Muscle of back (tissue), 11 donors: ENCODE measurements around the gene NCK2. TPM values are rescaled to one million over a fixed set of nuclear protein-coding genes. Genes with fewer than 3 reads are reported as not detected.

Source experiments
- DNase-seq, 3 donors: peaks; one replicate each; pipeline versions ENCODE4 v3.0.0 to v3.0.0-alpha.2; 2013
- polyA plus RNA-seq, 10 donors: library from polyadenylated mRNA; unstranded; fragments of 120-200 nt; gene quantifications; one replicate each; pipeline ENCODE4 v1.2.1, GENCODE V29; 2013; ENCODE audit not compliant: insufficient read length in 10 of 10

Gene NCK2
- polyA plus RNA-seq, 10 donors: 60.1 to 90.4 (median 69.6) TPM

DNA sequence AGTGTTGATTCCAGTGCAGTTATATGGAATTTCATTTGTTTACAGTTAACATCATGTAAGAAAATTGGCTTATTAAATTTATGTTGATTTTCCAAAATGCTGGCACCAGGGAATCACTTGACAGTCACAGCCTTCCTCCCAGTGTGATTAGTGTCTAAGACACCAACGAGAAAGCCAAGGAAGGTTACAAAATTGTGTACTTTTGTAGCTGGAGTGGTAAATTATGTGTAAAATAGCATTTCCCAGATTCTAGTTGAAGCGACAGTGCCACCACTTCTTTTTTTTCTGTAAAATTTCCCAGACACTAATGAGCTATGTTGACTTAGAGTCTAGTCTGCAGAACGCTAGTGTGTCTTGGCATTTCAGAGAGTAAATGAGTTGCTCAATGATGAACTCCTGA is 101.3 kb downstream of the NCK2 start:
- no peak for DNase-seq

DNA sequence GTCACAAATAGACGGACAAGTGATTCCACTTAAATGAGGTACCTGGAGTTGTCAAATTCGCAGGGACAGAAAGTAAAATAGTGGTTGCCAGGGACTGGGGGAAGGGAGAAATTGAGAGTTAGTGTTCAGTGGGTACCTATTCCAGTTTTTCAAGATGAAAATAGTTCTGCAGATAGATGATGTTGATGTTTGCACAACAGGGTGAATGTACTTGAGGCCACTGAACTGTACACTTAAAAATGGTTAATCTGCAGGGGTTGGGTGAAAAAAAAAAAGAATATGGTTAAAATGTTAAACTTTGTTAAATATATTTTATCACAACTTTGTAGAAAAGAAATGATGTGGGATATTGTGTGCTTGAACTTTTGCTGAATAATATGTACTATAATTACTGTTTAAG is 102.3 kb downstream of the NCK2 start:
- no peak for DNase-seq

DNA sequence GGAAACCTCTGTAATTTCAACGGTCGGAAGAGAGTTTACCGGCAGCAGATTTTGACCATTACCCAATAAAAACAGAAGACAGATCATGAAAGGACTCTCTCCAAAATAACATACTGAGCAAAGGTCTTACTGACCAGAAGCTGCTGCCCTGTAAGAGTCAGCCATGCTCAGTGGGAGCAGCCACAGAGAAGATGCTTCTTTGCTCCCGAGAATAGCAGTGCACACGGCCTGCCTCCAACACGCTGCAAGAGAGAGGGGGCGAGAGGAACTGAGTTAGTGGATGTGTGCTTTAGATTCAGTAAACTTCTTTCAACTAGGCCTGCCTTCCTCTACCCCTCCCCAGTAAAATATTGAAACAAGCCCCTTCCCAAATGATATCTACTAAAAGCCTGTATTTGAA is 103.7 kb downstream of the NCK2 start:
- DNase-seq: no peak

DNA sequence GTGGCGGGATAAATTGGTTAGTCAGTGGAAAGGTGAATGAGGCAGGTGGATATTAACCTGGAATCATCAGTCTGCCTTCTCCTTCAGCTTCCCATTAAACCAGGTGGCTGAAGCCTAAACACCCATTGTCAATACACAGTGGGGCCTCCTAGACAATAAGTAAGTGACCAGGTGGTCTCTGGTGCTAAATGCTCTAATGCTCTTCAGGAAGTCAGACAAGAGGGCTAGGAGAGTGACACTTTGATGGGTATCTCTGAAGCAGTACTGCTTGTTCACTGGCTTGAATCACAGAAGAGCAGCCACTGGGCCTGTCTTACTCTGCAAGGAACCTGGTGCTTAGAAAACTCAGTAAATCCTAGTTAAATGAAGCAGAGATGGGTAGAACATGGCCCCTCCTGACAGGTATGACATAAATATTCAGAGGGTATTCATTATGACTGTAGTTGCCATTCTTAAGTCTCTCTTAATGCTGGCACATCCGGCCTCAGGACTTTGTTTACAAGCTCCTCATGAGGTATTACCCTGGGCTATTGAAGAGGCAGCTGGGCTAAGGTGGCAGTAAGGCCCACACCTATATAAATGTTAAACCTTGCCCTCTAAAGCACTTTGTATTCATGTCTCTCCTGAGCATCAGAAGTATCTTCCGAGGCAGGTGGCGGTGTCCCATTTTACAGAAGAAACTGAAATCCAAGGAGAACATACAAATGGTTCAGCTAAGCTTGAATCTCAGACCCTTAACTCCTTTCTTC is 104.9 kb downstream of the NCK2 start:
- DNase-seq: no peak

GRCh38 chr2:105852066-105852465 is 107.4 kb downstream of the NCK2 start:
- DNase-seq: no peak

GRCh38 chr2:105853354-105854088 is 108.8 kb downstream of the NCK2 start:
- DNase-seq: no peak

DNA sequence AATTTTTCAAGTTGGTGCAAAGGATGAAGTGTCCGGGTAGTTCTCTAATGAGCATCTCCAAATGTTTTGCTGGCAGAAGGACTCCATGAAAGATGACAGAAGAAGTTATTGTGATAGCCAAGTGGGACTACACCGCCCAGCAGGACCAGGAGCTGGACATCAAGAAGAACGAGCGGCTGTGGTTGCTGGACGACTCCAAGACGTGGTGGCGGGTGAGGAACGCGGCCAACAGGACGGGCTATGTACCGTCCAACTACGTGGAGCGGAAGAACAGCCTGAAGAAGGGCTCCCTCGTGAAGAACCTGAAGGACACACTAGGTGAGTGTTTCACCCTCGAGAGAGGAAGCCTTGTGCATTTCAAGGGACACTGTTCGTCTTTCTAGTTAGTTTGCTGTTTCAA is 110.3 kb downstream of the NCK2 start:
- DNase-seq: no peak

DNA sequence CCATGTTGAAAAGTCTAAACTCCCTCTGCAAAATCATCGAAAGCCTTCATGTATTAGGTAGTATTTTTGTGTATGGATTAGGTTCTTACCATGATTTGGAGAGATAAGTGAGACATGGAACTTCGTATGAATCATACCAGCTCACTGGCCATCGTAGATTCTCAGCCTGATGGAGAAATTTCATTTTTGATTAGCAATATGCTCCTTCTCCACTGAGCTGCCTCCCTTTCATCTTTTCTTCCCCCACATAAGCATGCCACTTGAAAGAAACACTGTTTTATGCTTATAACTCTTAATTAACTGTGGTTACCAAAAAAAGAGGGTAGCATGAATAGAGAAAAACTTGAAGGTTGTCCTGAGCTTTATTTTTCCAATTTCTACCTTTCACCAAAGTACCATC is 111.9 kb downstream of the NCK2 start:
- DNase-seq: no peak

DNA sequence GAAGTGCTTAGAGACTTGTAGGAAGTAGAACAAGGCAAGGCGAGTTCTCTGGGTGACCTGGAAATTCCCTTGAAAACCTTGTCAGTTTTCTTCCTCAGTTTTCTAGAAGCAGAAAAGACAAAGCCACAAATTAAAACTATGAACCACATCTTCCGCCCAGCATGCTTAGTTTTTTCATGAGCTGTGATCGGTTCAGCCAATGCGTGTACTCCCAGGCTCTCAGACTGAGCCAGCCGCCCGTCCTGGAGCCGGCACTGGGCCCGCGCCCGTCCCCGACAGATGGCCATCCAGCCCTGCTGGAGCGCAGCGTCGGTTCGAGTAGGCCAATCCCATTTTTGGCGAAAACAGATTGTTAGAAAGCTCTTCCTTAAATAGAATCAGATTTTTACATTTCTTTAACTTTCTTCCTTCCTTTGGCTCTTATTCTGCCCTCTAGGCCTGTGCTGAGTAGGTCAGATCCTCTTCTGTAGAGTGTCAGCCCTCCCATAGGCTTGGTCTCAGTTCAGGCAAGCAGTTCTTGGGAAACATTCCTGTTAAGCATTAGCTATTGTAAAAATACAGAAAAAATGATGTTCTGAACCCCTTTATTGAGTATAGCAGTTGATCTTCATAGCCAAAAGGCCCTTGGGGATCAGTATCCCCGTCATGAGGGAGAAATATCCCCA is 112.5 kb downstream of the NCK2 start:
- no peak for DNase-seq

DNA sequence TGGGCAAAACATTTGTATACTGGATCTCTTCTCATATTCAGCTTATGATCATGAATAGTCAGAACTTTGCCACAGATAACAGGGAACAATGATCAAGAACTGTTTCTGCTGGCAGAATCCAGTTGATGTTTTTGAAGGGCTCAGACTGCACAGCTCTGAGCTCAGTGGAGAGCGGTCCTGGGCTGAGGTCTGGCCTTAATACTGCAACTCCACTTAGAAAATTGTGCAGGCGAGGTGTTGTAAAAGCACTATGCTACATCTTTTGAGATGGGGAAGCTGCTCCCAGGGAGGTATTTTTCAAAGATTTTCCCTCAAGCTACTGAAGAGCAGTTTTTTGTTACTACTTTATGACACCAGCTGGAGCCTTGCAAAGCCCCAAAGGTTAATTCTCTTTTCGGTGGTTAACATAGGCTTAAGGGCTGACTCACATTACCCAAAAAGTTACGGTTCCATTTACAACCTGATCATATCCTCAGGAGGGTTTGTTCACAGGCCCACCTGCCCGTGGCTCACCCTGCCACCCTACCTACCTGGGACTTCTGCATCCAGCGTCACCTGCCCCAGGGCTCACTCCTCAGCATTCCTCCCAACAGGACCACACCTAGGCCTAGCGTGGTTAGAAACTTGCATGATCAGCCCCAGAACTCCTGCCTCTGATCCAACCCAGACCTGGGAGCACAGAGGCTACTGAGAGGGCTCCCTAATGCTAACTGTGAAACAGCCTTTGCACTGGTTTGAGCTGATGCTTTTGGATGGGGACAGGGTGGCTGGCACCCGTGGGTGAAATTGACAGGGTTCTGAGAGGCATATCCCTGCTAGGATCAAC is 114.4 kb downstream of the NCK2 start:
- no peak for DNase-seq

GRCh38 chr2:105859694-105859951 is 114.9 kb downstream of the NCK2 start:
- DNase-seq: no peak

DNA sequence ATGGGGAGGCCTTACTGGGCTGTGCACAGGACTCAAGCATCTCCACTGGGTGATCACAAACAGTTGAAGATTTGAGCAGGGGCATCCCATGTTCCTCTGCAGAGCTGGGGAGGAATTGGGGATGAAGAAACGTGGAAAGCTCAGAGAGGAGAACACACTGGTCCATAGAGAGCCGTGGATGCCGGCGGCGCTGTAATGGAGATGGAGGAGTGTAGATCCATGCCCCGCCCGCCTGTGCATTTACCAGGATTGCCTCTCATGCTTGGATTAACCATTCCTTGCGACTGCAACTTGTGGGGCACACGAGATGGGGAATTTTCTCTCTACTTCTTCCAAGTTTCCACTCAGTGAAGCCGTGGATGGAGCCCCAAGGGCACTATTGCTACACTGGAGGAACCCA is 115.9 kb downstream of the NCK2 start:
- no peak for DNase-seq

- DNase-seq: no peak
Observed at GRCh38 chr2:105861200-105861599, 116.5 kb downstream of the NCK2 start.

- no peak for DNase-seq
Observed at GRCh38 chr2:105862843-105863242, 118.1 kb downstream of the NCK2 start.

DNA sequence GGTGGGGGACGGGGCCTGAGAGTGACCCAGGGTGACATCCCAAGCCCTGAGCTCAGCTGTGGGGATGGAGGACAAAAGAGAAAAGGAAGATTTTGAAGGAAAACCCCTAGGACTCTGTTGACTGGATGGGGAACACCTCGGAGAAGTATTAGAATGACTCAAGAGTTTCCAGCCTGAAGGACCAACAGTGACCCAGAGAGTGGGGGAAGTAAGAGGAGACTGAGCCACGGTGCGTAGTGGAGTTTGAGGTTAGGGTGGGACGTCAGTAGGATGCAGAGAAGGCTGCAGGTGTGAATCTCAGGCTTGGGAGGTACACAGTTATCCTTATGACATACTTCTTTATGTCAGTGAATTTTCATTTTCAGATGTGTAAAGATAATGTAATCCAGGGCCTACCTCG is 119.5 kb downstream of the NCK2 start:
- no peak for DNase-seq

- peak in 1 of 3 donors; percentile 15 for DNase-seq
Observed at GRCh38 chr2:105865222-105865913, 120.7 kb downstream of the NCK2 start.

DNA sequence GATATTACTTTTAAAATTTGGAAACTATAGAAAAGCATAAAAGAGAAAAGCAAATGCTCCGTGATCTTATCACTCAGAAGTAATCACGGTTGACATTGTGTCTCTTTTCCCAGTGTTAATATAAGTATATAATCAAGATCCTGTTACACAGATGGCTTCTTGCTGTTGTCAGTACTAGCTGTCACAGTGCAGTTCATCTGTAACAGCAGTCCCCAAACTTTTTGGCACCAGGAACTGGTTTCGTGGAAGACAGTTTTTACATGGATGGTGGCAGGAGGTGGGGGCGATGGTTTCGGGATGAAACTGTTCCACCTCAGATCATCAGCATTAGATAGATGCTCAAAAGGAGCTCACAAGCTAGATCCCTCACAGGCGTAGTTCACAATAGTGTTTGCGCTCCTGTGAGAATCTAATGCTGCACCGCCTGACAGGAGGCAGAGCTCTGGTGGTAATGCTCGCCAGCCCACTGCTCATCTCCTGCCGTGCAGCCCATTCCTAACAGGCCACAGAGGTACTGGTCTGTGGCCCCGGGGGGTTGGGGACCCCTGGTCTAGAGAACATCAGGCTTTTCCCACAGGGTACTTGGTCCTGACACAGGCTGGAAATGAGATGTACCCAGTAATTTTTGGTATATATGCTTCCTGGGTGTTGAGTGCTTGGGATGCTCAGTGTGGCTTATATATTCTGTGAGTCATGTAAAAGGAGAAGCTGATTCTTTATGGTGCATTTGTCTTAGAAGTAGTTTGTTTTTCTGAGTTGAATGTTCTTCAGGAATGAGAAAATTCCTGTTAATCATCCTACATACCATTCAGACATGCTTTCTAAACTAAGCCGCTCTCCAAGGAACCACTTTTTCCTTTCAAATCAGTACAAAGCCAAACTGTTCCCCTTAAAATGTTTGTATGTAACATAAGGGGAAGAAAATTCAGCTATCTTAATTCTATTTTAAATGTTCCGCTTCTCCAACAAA is 121.8 kb downstream of the NCK2 start:
- peak in 1 of 3 donors; percentile 46 for DNase-seq

DNA sequence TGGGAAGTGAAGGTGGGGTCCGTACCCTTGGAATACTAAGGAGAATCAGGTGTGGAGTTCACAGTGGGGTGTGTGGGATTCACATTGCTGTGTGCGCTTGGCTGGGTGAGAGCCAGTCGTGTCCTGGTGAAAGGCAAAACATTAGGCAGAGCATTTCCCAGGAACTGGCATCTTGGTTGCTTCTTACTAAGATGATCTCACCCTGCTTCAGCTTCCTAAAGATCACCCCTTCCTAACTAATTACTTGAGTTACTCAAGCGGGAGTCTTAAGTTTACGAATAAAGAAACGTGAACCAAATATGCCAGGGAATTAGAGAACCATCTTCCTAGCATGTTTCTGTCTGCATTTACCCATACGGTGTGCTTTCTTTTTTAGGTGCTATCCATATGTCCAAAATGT is 122.9 kb downstream of the NCK2 start:
- DNase-seq: no peak

- peak; percentile 26 to 43 (median 31) for DNase-seq
Observed at GRCh38 chr2:105868060-105868459, 123.3 kb downstream of the NCK2 start.

DNA sequence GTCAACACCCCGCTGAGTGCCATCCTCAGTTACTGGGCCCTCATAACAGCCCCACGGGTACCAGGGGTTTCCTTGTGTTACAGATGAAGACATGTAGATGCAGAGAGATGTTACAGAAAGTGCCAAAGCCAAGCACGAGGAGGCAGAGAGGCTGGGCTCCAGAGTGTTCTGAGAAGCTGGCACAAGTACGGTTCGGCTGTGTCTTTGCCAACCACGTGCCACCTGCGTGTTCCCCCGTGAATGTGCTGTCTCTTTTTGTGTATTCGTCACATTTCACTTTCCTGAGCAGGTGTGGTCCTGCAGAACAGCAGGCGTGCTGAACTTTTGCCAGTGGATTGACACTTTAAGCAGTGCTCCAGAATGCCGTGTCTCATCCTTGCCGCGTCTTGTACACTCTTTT is 124.6 kb downstream of the NCK2 start:
- no peak for DNase-seq
